Stimulated activated CD8-positive, alpha-beta memory T cell treated with anti-CD3 and anti-CD28 coated beads, Interleukin-4, amount 100 ng/mL, for 4 hours (primary cell): ENCODE data around the gene DOCK1.

Experiments used
- DNase-seq, 2 donors: peaks; one replicate each; pipeline ENCODE4 v3.0.0-alpha.2; 2020; ENCODE audit warnings: low read depth in 2 of 2, low spot score in 1 of 2

DOCK1 gene

GRCh38 chr10:127496035-127496434 lies 590.8 kb downstream of the DOCK1 start:
- no peak for DNase-seq

GRCh38 chr10:127497685-127498084 lies 592.5 kb downstream of the DOCK1 start:
- no peak for DNase-seq

- no peak for DNase-seq
These were observed 592.9 kb downstream of the DOCK1 start for GRCh38 chr10:127498087-127498486.

GRCh38 chr10:127500127-127500526 lies 594.9 kb downstream of the DOCK1 start:
- DNase-seq, result no peak
